ENCODE results near the gene LNP1.
"Not testable (repeated sequence)": the region's sequence is repeated elsewhere in the genome, so short reads cannot be mapped to it uniquely, and the experiment has no call there.

LNP1 gene

GRCh38 chr3:100400780-100401673, at the start of gene LNP1, which contains the start of gene TOMM70:
LNP1 (plus strand) TSS chr3:100401539; CDS start chr3:100429730, 28,191 bp downstream.
TOMM70 (minus strand) TSS chr3:100401089; CDS start chr3:100400949, 140 bp downstream.
- DNase-seq (ENCODE audit: low read depth): peak; percentile 82

GRCh38 chr3:100351770-100352169, 49.6 kb upstream of the LNP1 start:
- DNase-seq (ENCODE audit: low read depth): not testable (repeated sequence)

GRCh38 chr3:100352296-100353231, 48.8 kb upstream of the LNP1 start:
- no peak for DNase-seq (ENCODE audit: low read depth)

- DNase-seq (ENCODE audit: low read depth): no peak
Measured at GRCh38 chr3:100354850-100355249, 46.5 kb upstream of the LNP1 start.

- DNase-seq (ENCODE audit: low read depth): no peak
Measured at GRCh38 chr3:100358413-100358812, 42.9 kb upstream of the LNP1 start.

GRCh38 chr3:100359035-100359434, 42.3 kb upstream of the LNP1 start:
- DNase-seq (ENCODE audit: low read depth): no peak

GRCh38 chr3:100360757-100361496, 40.4 kb upstream of the LNP1 start:
- DNase-seq (ENCODE audit: low read depth): no peak

GRCh38 chr3:100361897-100362296, 39.4 kb upstream of the LNP1 start:
- DNase-seq (ENCODE audit: low read depth): no peak

GRCh38 chr3:100364421-100364820, 36.9 kb upstream of the LNP1 start:
- no peak for DNase-seq (ENCODE audit: low read depth)

GRCh38 chr3:100366424-100366823, 34.9 kb upstream of the LNP1 start:
- no peak for DNase-seq (ENCODE audit: low read depth)

- no peak for DNase-seq (ENCODE audit: low read depth)
Measured at GRCh38 chr3:100368441-100368840, 32.9 kb upstream of the LNP1 start.

GRCh38 chr3:100370756-100371155, 30.6 kb upstream of the LNP1 start:
- DNase-seq (ENCODE audit: low read depth): no peak

GRCh38 chr3:100374521-100374920, 26.8 kb upstream of the LNP1 start:
- no peak for DNase-seq (ENCODE audit: low read depth)

GRCh38 chr3:100376301-100376700, 25.0 kb upstream of the LNP1 start:
- DNase-seq (ENCODE audit: low read depth): no peak

GRCh38 chr3:100384733-100385525, 16.4 kb upstream of the LNP1 start:
- DNase-seq (ENCODE audit: low read depth): no peak

GRCh38 chr3:100386437-100387074, 14.8 kb upstream of the LNP1 start:
- no peak for DNase-seq (ENCODE audit: low read depth)

- DNase-seq (ENCODE audit: low read depth): no peak
Measured at GRCh38 chr3:100389025-100389424, 12.3 kb upstream of the LNP1 start.

- no peak for DNase-seq (ENCODE audit: low read depth)
Measured at GRCh38 chr3:100395679-100396431, 5.5 kb upstream of the LNP1 start.

- no peak for DNase-seq (ENCODE audit: low read depth)
Measured at GRCh38 chr3:100396967-100397366, 4.4 kb upstream of the LNP1 start.
